ENCODE data around the gene TLNRD1. TPM values are rescaled to one million over a fixed set of nuclear protein-coding genes. Genes with fewer than 3 reads are reported as not detected.

Gene TLNRD1
- total RNA-seq, 1 experiment from 2014 or later: 22.5 TPM

- no peaks in the 10 kb centered on the region for H3K9me2 ChIP-seq (ENCODE audit: insufficient read depth)
- no peak overlapping the region for H3K4me3 ChIP-seq (replicated peaks in 1 of 2; ENCODE audit: low read depth in 1 of 2, low read length in 2 of 2)
- no peaks in the 10 kb centered on the region for H3K36me3 ChIP-seq (ENCODE audit: control insufficient read depth in 1 of 2, insufficient read depth in 2 of 2, low read length in 2 of 2)
- ChIA-PET CTCF (interaction anchor here (1.2 to 3.2 kb wide), 3 partner anchors 8 to 274 kb away, joined by 3 to 14 read pairs (median 4); partner anchors contain the start of gene TLNRD1), POLR2A (interaction anchor here (1.4 kb wide), 1 partner anchor 8 kb away, joined by 6 read pairs; the partner anchor contains the start of gene TLNRD1), RAD21 (ENCODE audit: low non-redundant PET in 1 of 2, low total read pairs in 2 of 2, uncharacterized antibody in 2 of 2, unreplicated experiment in 2 of 2) (no interaction called here)
- peaks cover 13 to 30% of the 10 kb centered on the region in 2 experiments; a peak in 3 of 4 replicates for H3K4me1 ChIP-seq (ENCODE audit: control insufficient read depth in 1 of 2, insufficient read depth in 2 of 2, low read length in 2 of 2)
- H4K20me1 ChIP-seq (ENCODE audit: insufficient read depth): no peaks in the 10 kb centered on the region
- H2AFZ ChIP-seq (ENCODE audit: low read depth, low read length, poor library complexity, severe bottlenecking): no peak overlapping the region
- DNase-seq (ENCODE audit: low read depth, low spot score) (no peak), ATAC-seq (no peak)
- no peak overlapping the region for H3K27ac ChIP-seq (ENCODE audit: low read depth, low read length)
- H3K27me3 ChIP-seq (ENCODE audit: insufficient read depth, low read length): no peaks in the 10 kb centered on the region
- no peak for TF ChIP-seq SRF (IDR thresholded peaks at IDR 0.05; ENCODE audit: low read depth)
- TF ChIP-seq YY1 (IDR thresholded peaks at IDR 0.05; ENCODE audit: extremely low read depth, insufficient replicate concordance, low read depth, low read length): no peak
- no peak for TF ChIP-seq FOSL1 (IDR thresholded peaks at IDR 0.05; ENCODE audit: low read depth)
- TF ChIP-seq ZFX (IDR thresholded peaks at IDR 0.05): no peak
- no peak for TF ChIP-seq POLR2A (IDR thresholded peaks at IDR 0.05; ENCODE audit: borderline replicate concordance, extremely low read depth, insufficient read depth, insufficient read length)
- no peak for TF ChIP-seq JUND (IDR thresholded peaks at IDR 0.05)
- no peak for TF ChIP-seq ATF3 (IDR thresholded peaks at IDR 0.05)
- TF ChIP-seq RAD21 (IDR thresholded peaks at IDR 0.05; ENCODE audit: low read depth): no peak
- no peak for TF ChIP-seq ZBTB33 (IDR thresholded peaks at IDR 0.05; ENCODE audit: extremely low read depth, insufficient replicate concordance, low read length)
- no peak for TF ChIP-seq POLR2AphosphoS5 (IDR thresholded peaks at IDR 0.05; ENCODE audit: low read depth, low read length)
- TF ChIP-seq EZH2 (IDR thresholded peaks at IDR 0.05): no peak
- no peak for TF ChIP-seq EZH2phosphoT487 (IDR thresholded peaks at IDR 0.05; ENCODE audit: borderline replicate concordance)
- no peak for TF ChIP-seq CBX3 (IDR thresholded peaks at IDR 0.05; ENCODE audit: low read depth)
- no peak for TF ChIP-seq SP1 (IDR thresholded peaks at IDR 0.05; ENCODE audit: low read depth)
- TF ChIP-seq TCF7L2 (IDR thresholded peaks at IDR 0.05; ENCODE audit: borderline replicate concordance, extremely low read depth, insufficient read depth, insufficient read length): no peak
- TF ChIP-seq CTCF (IDR thresholded peaks at IDR 0.05 in 2 of 3, conservative IDR thresholded peaks at IDR 0.05 in 1 of 3; ENCODE audit: borderline replicate concordance in 1 of 3, insufficient read depth in 1 of 3, low read depth in 2 of 3, low read length in 2 of 3): no peak
- TF ChIP-seq EGR1 (IDR thresholded peaks at IDR 0.05; ENCODE audit: low read depth): no peak
- no peak for TF ChIP-seq ZNF274 (IDR thresholded peaks at IDR 0.05; ENCODE audit: low read depth, low read length)
- TF ChIP-seq SIN3A (IDR thresholded peaks at IDR 0.05; ENCODE audit: low read depth): no peak
- no peak for TF ChIP-seq ELF1 (IDR thresholded peaks at IDR 0.05; ENCODE audit: borderline replicate concordance, low read depth)
- H3K79me2 ChIP-seq (ENCODE audit: insufficient read depth, low read length): peaks cover 24% of the 10 kb centered on the region
- no peak overlapping the region for H3K9ac ChIP-seq (ENCODE audit: low read length)
- no peaks in the 10 kb centered on the region for H3K9me3 ChIP-seq (ENCODE audit: control insufficient read depth in 1 of 2, insufficient read depth in 1 of 2, low read depth in 1 of 2, low read length in 2 of 2)
- no TSS peak for BruUV-seq (replicated peaks)
- H3K4me2 ChIP-seq (ENCODE audit: low read length): no peak overlapping the region
- intact Hi-C loops (cut with micrococcal nuclease): loop anchor here (10.0 kb wide), 1 partner anchor 333 kb away; the partner anchor contains the start of gene STARD5
Measured at GRCh38 chr15:80992006-80992405, 8.7 kb upstream of the TLNRD1 start.

All from HCT116 (cell line).